Measurements from ENCODE around the gene MRPS35.

MRPS35 gene

DNA sequence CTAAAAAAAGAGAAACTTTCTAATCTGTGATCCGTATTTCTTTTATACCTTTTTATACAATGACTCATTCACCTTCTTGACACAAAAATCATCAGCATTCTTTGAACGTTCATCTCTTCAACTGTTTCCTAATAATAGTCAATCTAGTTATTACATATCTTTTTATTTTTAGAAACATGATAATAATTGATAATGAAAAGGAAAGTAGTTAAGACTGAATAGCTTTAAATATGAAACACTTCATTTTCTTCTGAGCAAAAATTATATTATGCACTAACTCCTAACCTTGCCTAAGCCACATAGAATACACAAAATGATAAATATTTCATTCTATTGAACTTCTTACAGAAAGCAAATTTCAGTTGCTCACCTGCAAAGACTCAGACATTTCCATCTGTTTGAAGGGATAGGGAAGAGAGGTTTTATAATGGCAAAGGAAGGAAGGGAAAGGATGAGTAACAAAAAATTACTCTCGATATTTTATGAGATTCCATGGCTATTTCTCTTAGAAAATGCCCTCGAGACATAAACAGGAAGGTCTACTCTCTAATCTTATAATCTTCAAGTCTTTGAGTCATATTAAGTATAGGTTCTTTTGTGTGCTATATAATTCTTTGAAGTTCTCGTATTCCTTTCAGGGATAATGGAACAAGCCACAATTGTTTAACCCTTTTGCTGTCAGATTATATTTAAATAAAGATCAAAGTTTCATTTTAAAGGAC is 61.9 kb downstream of the MRPS35 start:
- no peak for DNase-seq (ENCODE audit: low read depth in 1 of 2, low spot score in 1 of 2)

DNA sequence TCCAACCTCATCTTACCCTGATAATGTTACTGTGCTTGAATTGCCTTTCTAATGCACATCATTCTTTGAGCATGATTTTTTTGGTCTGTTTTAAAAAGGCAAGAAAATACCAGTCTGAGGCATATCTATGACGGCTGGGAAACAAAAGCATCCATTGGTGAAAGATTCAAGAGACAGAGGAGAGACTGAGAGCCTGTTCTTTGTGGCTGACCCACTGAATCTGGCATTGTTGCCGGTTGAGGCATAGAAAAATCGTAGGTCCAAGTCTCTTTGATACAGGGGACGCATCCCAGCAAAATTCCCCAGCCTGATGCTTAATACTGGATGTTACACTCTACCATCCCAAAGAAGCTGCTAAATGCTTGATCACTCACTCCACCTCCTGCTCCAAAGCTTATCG is 66.5 kb downstream of the MRPS35 start:
- DNase-seq (ENCODE audit: low read depth in 1 of 2, low spot score in 1 of 2): no peak

- DNase-seq (ENCODE audit: low read depth in 1 of 2, low spot score in 1 of 2): no peak
These were observed 67.6 kb downstream of the MRPS35 start for GRCh38 chr12:27778206-27778605.

- DNase-seq (ENCODE audit: low read depth in 1 of 2, low spot score in 1 of 2): no peak
These were observed 68.8 kb downstream of the MRPS35 start for GRCh38 chr12:27779416-27779919.

DNA sequence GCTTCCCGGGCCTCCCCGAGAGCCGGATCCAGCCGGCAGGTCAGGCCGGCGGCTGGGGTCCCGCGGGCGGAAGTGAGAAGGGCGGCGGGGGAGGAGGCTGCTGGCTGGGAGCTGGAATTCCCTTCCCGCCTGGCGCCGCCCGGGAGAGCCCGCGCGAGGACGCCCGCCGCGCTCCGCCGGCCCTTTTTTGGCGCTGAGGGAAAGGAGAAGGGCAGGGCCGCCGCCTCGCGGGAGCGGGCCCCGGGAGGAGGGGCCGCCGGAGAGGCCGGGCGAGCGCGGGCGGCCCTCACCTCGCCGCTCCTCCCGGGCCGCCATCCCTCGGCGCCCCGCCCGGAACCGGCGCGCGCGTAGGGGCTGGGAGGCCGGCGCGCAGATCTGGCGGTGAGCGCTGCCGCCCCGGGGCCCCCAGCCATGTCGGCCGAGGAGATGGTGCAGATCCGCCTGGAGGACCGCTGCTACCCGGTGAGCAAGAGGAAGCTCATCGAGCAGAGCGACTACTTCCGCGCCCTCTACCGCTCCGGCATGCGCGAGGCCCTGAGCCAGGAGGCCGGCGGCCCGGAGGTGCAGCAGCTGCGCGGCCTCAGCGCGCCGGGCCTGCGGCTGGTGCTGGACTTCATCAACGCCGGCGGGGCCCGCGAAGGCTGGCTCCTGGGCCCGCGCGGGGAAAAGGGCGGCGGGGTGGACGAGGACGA is 69.4 kb downstream of the MRPS35 start, which contains the start of the genes KLHL42 and MANSC4:
Gene KLHL42 (plus strand): TSS at position 314 of the 692 bp plus-strand sequence. CDS start 98 bp downstream, at position 412.
Gene MANSC4 (minus strand): TSS at position 317 of the 692 bp plus-strand sequence. CDS start 8,960 bp downstream, outside the sequence.
- DNase-seq (ENCODE audit: low read depth in 1 of 2, low spot score in 1 of 2): peak; percentile 32 to 47

GRCh38 chr12:27780612-27781408 is 70.2 kb downstream of the MRPS35 start:
- DNase-seq (ENCODE audit: low read depth in 1 of 2, low spot score in 1 of 2): peak in 1 of 2 donors; percentile 13

DNA sequence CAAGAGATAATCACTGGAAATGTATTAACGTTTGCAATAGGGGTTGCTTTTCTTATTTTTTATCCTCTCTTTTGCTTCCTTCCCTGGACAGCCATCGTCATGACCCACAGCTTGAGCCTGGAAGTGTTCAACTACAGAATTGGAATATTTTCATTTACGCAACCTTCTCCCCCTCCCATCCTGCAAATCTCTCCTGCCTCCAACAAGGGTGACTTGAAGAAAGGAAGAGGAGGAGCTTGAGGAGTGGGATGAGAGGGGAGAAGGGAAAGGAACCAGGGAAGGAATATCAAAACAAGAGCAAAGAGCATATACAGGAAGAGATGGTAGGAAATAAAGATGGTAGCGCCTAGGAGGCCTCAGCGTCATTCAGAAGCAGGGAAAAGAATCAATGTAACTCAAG is 71.0 kb downstream of the MRPS35 start:
- no peak for DNase-seq (ENCODE audit: low read depth in 1 of 2, low spot score in 1 of 2)

DNA sequence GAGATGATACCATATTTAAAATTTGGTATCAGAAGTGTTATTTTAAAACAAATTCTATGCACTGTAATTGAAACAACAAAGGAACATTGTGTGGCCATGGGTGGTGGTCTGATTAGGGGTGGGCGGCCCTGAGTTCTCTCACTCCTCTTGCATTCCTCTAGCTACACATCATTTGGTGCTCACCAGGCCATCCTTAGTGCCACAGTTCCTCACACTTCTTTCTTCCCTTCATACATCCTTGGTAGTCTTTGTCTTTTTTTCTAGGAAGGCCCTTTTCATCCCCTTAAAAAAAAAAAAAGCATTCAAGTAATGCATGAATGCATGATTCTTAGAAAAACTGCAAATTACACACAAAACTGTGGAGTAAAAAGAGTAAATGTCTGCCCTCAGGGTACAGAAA is 71.8 kb downstream of the MRPS35 start:
- no peak for DNase-seq (ENCODE audit: low read depth in 1 of 2, low spot score in 1 of 2)

- no peak for DNase-seq (ENCODE audit: low read depth in 1 of 2, low spot score in 1 of 2)
These were observed 75.4 kb downstream of the MRPS35 start for GRCh38 chr12:27785882-27786570.

- no peak for DNase-seq (ENCODE audit: low read depth in 1 of 2, low spot score in 1 of 2)
These were observed 76.9 kb downstream of the MRPS35 start for GRCh38 chr12:27787559-27787958.

DNA sequence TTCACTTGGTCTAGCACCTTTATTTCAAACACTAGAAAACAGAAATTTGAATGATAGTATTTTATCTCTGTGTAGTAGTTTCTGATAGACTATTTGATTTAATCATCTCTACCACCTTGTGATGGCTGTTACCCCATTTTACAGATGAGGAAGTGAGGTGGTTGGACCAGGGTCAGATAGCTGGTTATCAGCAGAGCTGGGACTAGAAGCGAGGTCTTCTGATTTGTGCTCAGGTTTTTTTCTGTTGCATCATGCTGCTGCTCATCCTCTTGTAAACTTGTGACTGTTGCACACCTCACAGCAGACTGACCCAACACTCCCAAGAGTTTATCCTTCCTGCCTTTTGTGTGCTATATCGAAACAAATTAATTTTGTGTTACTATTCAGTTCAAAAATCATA is 79.5 kb downstream of the MRPS35 start:
- DNase-seq (ENCODE audit: low read depth in 1 of 2, low spot score in 1 of 2): no peak

DNA sequence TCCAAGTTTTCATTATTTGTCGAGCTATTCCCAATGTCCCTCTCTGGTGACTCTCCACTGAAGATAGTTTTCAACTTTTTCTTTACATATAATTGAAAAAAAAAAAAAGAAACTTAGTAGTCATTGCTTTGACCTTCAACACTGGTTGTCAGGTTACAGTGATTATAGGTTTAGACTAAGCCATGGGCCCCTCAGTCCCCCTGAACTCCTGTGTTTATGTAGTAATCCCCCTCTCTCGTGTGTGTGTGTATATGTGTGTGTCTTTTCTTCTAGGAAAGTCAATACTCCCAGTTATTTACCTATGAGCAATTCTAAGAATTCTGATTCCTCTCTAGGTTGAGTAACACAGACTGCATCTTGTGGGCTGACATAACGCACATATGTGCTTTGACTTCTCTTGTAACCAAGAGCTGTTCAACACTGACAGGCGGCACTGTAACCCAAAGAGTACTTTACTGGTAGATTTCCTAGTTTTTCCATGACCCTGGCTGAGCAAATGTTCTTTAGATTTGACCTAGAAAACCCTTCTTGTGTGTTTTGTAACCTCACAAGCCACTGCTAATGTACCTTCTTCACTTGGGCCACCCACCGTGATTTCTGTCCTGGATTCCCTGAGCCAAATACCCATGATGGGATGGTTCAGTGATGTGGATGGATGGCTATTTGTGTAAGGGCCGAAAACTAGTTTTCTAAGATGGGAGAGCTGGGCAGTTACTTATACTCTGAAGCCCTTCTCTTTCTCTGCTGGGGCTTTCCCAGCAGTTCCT is 84.4 kb downstream of the MRPS35 start:
- no peak for DNase-seq (ENCODE audit: low read depth in 1 of 2, low spot score in 1 of 2)

GRCh38 chr12:27796128-27796527 is 85.5 kb downstream of the MRPS35 start:
- DNase-seq (ENCODE audit: low read depth in 1 of 2, low spot score in 1 of 2): no peak

GRCh38 chr12:27797301-27798025 is 86.8 kb downstream of the MRPS35 start:
- DNase-seq (ENCODE audit: low read depth in 1 of 2, low spot score in 1 of 2): no peak

DNA sequence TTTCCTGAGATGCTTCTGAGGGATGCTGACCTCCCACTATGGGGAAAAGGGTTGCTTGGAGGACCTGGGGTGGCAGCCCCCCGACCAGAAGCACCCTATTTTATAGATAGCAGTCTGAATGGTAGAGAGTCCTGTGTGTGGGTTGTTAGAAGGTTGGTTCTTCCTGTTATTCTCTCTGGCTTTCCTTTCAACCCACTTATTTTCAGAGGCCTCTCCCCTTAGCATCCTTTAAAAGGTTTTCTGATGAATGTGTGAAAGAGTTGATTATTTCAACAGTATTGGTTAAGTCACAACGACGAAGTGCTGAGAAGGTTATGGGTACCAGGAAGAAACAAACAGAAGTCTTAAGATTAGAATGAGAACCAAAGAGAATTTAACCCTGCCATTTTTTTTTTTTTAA is 90.2 kb downstream of the MRPS35 start:
- no peak for DNase-seq (ENCODE audit: low read depth in 1 of 2, low spot score in 1 of 2)

- no peak for DNase-seq (ENCODE audit: low read depth in 1 of 2, low spot score in 1 of 2)
These were observed 91.0 kb downstream of the MRPS35 start for GRCh38 chr12:27801630-27802029.

DNA sequence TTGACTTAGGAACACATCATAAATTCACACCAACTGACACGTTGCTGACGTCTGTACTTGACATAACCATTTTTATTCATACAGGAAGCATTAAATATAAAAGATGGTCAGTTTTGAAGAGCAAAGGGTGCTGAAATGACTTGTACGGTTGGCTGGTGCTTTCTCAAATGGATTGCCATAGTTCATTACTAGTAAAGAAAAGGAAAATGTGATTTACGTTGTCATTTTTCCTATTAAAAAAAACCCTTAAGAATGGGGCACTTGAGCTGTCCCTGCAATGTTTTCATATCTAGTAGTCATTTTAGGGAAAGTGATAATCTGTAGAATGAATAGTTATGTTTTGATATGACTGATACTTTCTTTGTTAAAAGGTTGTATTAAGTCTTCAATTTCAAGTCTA is 91.9 kb downstream of the MRPS35 start:
- no peak for DNase-seq (ENCODE audit: low read depth in 1 of 2, low spot score in 1 of 2)

DNA sequence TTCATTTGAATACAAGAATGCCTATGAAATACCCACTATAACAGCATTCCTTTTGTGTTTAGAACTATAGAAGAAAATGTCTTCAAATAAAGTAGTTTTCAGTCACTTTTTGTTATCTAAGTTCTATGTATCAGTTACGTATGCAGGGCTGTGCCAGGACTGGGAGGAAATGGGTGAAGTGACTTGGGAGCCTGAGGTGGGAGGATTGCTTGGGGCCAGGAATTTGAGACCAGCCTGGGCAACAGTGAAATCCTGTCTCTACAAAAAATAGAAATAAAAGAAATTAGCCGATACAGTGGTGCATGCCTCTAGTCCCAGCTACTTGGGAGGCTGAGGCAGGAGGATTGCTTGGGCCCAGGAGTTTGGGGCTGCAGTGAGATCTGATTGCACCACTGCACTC is 92.3 kb downstream of the MRPS35 start:
- DNase-seq (ENCODE audit: low read depth in 1 of 2, low spot score in 1 of 2): no peak

GRCh38 chr12:27805238-27805637 is 94.6 kb downstream of the MRPS35 start:
- no peak for DNase-seq (ENCODE audit: low read depth in 1 of 2, low spot score in 1 of 2)
